Activated CD4-positive, alpha-beta T cell treated with anti-CD3 and anti-CD28 coated beads, Interleukin-2, amount 50 U/mL, for 48 hours (primary cell): ENCODE measurements around the gene CLTCL1.
A peak's percentile ranks its signal among the peaks of the same experiment; 100 is the strongest.
"Not testable (repeated sequence)": the region's sequence is repeated elsewhere in the genome, so short reads cannot be mapped to it uniquely, and the experiment has no call there.

ENCODE experiments used
- DNase-seq, 2 experiments: peaks; one replicate each; pipeline ENCODE4 v3.0.0-alpha.2; 2020

The CLTCL1 gene

GRCh38 chr22:19173047-19174035 is 118.2 kb downstream of the CLTCL1 start:
- DNase-seq = no peak

GRCh38 chr22:19172213-19173046 is 119.1 kb downstream of the CLTCL1 start:
- no peak for DNase-seq

- DNase-seq = no peak
Measured at GRCh38 chr22:19169947-19170318, 121.6 kb downstream of the CLTCL1 start.

- no peak for DNase-seq
Measured at GRCh38 chr22:19169002-19169946, 122.2 kb downstream of the CLTCL1 start.

- DNase-seq = no peak
Measured at GRCh38 chr22:19168088-19168890, 123.2 kb downstream of the CLTCL1 start.

GRCh38 chr22:19167106-19167869 is 124.2 kb downstream of the CLTCL1 start:
- no peak for DNase-seq

GRCh38 chr22:19166421-19166820 is 125.1 kb downstream of the CLTCL1 start:
- DNase-seq = no peak

- no peak for DNase-seq
Measured at GRCh38 chr22:19164425-19164824, 127.1 kb downstream of the CLTCL1 start.

- DNase-seq = not testable (repeated sequence)
Measured at GRCh38 chr22:19158649-19159048, 132.9 kb downstream of the CLTCL1 start.

GRCh38 chr22:19156109-19156508 is 135.4 kb downstream of the CLTCL1 start:
- DNase-seq = not testable (repeated sequence)

- DNase-seq = no peak
Measured at GRCh38 chr22:19152942-19153883, 138.3 kb downstream of the CLTCL1 start.

GRCh38 chr22:19151329-19152191 is 140.0 kb downstream of the CLTCL1 start:
- DNase-seq = no peak

GRCh38 chr22:19150482-19151328 is 140.8 kb downstream of the CLTCL1 start:
- no peak for DNase-seq

GRCh38 chr22:19149991-19150390 is 141.5 kb downstream of the CLTCL1 start, which contains the start of gene GSC2:
TSS of gene GSC2 (minus strand) at chr22:19150292. CDS start at chr22:19150283, 9 bp downstream.
- no peak for DNase-seq

- DNase-seq = peak; percentile 45
Measured at GRCh38 chr22:19149047-19149883, 142.3 kb downstream of the CLTCL1 start.

- no peak for DNase-seq
Measured at GRCh38 chr22:19148417-19149046, 143.0 kb downstream of the CLTCL1 start.
